GM13976 (cell line): ENCODE results near the gene TSGA10IP.

Experiments used
- DNase-seq: peaks from one replicate; pipeline ENCODE4 v3.0.0; 2012; ENCODE audit warnings: low spot score
- in situ Hi-C: fragments of 300-500 bp; cut with MboI; formaldehyde crosslinking; loops from one replicate; pipeline ENCODE4 v1.12.0; 2022; ENCODE audit warnings: low sequenced_read_pairs, mixed read lengths, inconsistent platforms; ENCODE audit not compliant: unreplicated experiment
- TF ChIP-seq, protein P1 (sequence below): IDR thresholded peaks from 2 replicates; pipeline ENCODE4 v1.5.1; 2012; ENCODE audit warnings: borderline replicate concordance, mild to moderate bottlenecking; ENCODE audit not compliant: insufficient read depth; ENCODE audit errors: extremely low read depth, missing control alignments, control extremely low read depth

TSGA10IP gene

DNA sequence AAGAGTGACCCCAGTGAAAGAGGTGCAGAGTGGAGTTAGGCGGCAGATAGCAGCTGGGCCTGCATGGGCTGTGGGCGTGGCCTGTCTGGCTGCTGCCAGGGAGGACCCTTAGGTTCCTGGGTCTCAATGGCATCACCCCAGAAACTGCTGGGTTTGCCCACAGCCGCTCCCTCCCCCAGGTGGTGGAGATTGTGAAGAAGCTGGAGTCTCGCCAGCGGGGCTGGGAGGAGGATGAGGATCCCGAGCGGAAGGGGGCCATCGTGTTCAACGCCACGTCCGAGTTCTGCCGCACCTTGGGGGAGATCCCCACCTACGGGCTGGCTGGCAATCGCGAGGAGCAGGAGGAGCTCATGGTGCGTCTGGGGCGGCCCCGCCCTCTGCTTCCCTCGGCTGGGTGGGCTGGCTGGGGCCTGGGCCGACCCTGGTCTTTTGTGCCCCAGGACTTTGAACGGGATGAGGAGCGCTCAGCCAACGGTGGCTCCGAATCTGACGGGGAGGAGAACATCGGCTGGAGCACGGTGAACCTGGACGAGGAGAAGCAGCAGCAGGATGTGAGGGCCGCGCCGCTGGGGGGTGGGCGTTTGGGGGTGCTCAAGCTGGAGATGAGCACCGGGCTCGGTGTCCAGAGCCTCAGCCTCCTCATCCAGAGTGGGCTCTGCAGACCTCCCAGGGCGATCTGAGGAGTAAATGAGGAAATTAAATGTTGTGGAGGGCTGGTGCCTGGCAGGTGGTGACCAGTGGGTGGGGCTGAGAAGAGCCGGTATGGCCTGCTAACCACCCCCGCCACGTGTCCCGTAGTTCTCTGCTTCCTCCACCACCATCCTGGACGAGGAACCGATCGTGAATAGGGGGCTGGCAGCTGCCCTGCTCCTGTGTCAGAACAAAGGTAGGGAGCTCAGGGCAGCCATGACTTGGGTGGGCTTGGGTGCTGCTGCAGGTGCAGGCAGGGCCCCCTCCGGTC lies 31.2 kb downstream of the TSGA10IP start:
- TF ChIP-seq, protein P1, sequence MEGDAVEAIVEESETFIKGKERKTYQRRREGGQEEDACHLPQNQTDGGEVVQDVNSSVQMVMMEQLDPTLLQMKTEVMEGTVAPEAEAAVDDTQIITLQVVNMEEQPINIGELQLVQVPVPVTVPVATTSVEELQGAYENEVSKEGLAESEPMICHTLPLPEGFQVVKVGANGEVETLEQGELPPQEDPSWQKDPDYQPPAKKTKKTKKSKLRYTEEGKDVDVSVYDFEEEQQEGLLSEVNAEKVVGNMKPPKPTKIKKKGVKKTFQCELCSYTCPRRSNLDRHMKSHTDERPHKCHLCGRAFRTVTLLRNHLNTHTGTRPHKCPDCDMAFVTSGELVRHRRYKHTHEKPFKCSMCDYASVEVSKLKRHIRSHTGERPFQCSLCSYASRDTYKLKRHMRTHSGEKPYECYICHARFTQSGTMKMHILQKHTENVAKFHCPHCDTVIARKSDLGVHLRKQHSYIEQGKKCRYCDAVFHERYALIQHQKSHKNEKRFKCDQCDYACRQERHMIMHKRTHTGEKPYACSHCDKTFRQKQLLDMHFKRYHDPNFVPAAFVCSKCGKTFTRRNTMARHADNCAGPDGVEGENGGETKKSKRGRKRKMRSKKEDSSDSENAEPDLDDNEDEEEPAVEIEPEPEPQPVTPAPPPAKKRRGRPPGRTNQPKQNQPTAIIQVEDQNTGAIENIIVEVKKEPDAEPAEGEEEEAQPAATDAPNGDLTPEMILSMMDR, result no peak
- in situ Hi-C loops, result loop anchor here (25.0 kb wide), 1 partner anchor 264 kb away; the partner anchor contains the start of genes KAT5 and RNASEH2C
- no peak for DNase-seq

- in situ Hi-C loops, result loop anchor here (25.0 kb wide), 1 partner anchor 266 kb away; the partner anchor contains the start of genes KAT5 and RNASEH2C
- DNase-seq, result no peak
These were observed 32.5 kb downstream of the TSGA10IP start for GRCh38 chr11:65977621-65978390.

GRCh38 chr11:65978391-65979238 lies 33.3 kb downstream of the TSGA10IP start:
- in situ Hi-C loops, result loop anchor here (25.0 kb wide), 1 partner anchor 266 kb away; the partner anchor contains the start of genes KAT5 and RNASEH2C
- DNase-seq, result no peak
- TF ChIP-seq, protein P1, result no peak

More at GRCh38 chr11:65977621-65978390, 32.5 kb downstream of the TSGA10IP start:
- TF ChIP-seq, protein P1, result no peak

DNA sequence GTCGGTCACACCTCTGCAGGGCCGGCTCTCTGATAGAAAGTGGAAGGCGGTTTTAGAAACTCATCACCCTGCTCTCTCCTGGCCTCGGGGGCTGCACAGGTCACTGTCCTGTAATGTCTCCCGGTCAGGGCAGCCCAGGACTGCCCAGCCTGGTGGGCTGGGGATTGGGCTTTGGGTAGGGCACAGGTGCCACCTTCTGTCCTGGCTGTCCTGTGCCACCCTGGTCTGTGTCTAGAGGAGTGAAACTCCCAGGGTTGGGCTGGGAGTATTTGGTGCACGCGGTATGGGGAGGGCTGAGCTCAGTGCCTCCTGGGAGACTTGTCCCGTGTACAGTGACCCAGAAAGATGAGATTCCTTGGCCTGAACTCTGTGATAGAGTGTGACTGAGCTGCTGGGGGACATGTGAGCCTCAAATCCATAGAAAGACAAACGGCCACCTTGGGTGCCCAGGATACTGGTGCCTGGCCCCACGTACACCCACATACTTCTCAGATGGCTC lies 34.0 kb downstream of the TSGA10IP start:
- no peak for DNase-seq
- TF ChIP-seq, protein P1, result no peak
- in situ Hi-C loops, result loop anchor here (25.0 kb wide), 1 partner anchor 267 kb away; the partner anchor contains the start of genes KAT5 and RNASEH2C

DNA sequence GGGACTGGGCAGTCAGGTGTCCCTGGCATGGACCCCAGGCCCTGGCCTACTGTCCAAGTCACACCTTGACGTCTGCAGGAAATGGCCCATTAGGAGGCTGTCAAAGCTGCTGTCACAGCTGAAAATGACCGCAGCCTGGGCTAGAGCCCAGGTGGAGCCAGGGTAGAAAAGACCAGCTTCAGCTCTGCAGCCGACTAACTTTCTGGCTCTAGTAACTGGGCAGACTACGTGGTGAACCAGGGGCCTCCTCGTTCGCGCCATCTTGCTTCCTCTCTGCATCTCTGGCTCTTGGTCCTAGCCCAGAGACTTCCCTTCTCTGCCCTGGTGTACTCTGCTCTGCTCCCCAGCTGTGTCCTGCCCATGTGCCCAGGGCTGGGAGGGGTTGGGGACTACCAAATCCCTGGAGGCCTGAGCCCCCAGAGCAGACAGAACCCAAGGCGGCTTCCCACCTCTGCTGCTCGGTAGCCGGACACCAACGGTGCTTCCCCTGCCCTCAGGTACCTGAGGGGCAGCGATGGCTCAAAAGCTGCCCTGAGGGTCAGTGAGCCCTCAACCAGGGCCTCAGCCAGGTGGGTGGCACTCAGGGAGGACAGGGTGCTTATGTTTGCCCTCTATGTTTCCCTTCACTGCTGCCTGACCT lies 35.9 kb downstream of the TSGA10IP start:
- no peak for DNase-seq
- TF ChIP-seq, protein P1, result no peak
- in situ Hi-C loops, result loop anchor here (25.0 kb wide), 1 partner anchor 269 kb away; the partner anchor contains the start of genes KAT5 and RNASEH2C
